OCI-LY7 (cell line): ENCODE data around the gene GPRC5D. TPM values are rescaled to one million over a fixed set of nuclear protein-coding genes. Genes with fewer than 3 reads are reported as not detected.

ENCODE experiments used
- BruUV-seq: library from RNA; stranded (reverse); fragments of 400-500 nt; replicated peaks from 2 replicates; lab custom pipeline; 2021; lab: Mats Ljungman, UMichigan
- CTCF ChIA-PET: fragments of 300-600 bp; sonication (Branson Sonifier 250); formaldehyde crosslinking; loops from one replicate; lab custom pipeline; 2022; ENCODE audit warnings: antibody characterized with exemption; ENCODE audit not compliant: unreplicated experiment; lab: Charles Lee
- POLR2A ChIA-PET: fragments of 300-600 bp; sonication (Branson Sonifier 250); formaldehyde crosslinking; loops from one replicate; lab custom pipeline; 2022; ENCODE audit warnings: antibody characterized with exemption; lab: Charles Lee
- DNase-seq: peaks from one replicate; pipeline ENCODE4 v3.0.0-alpha.2; 2015; ENCODE audit warnings: low spot score
- H2AFZ ChIP-seq: fragments of 200-600 bp; sonication (generic), shearing (Covaris generic); 2 replicates; pipeline ENCODE4 v1.6.1; 2014; ENCODE audit warnings: mild to moderate bottlenecking, antibody characterized with exemption, low read length, moderate library complexity
- H3K27ac ChIP-seq: fragments of 200-600 bp; sonication (generic); 2 replicates; pipeline ENCODE4 v1.5.1; 2014; ENCODE audit warnings: mixed run types, low read depth, mild to moderate bottlenecking, moderate library complexity, low read length, inconsistent platforms; ENCODE audit not compliant: poor library complexity, severe bottlenecking
- H3K36me3 ChIP-seq: fragments of 200-600 bp; sonication (generic); 2 replicates; pipeline ENCODE4 v1.6.1; 2014; ENCODE audit warnings: mild to moderate bottlenecking, antibody characterized with exemption, low read length, moderate library complexity, mixed read lengths; ENCODE audit not compliant: insufficient read depth
- H3K4me1 ChIP-seq: fragments of 200-600 bp; sonication (generic); 2 replicates; pipeline ENCODE4 v1.5.1; 2014; ENCODE audit warnings: mild to moderate bottlenecking, low read length; ENCODE audit not compliant: insufficient read depth, poor library complexity, severe bottlenecking
- H3K4me2 ChIP-seq: fragments of 200-600 bp; sonication (generic); 2 replicates; pipeline ENCODE4 v1.6.1; 2014; ENCODE audit warnings: mild to moderate bottlenecking, low read length
- H3K4me3 ChIP-seq: fragments of 200-600 bp; sonication (generic); 2 replicates; pipeline ENCODE4 v1.5.1; 2014; ENCODE audit warnings: mild to moderate bottlenecking, low read depth, low read length; ENCODE audit not compliant: poor library complexity, severe bottlenecking
- H3K79me2 ChIP-seq: fragments of 200-600 bp; sonication (generic); 2 replicates; pipeline ENCODE4 v1.6.1; 2016; ENCODE audit warnings: low read depth, mild to moderate bottlenecking, low read length, moderate library complexity, mixed read lengths; ENCODE audit not compliant: insufficient read depth
- H3K9me2 ChIP-seq: fragments of 200-600 bp; sonication (generic); 2 replicates; pipeline ENCODE4 v1.6.1; 2016; ENCODE audit warnings: mild to moderate bottlenecking, low read length, mixed read lengths; ENCODE audit not compliant: insufficient read depth
- H3K9me3 ChIP-seq: fragments of 200-600 bp; sonication (generic); 2 replicates; pipeline ENCODE4 v1.6.1; 2014; ENCODE audit warnings: mild to moderate bottlenecking, mixed run types, low read length, mixed read lengths
- H4K20me1 ChIP-seq: fragments of 200-600 bp; sonication (generic); 2 replicates; pipeline ENCODE4 v1.6.1; 2014; ENCODE audit warnings: mild to moderate bottlenecking, antibody characterized with exemption, low read length, moderate library complexity, mixed read lengths; ENCODE audit not compliant: insufficient read depth
- CTCF ChIP-seq: fragments of 200-600 bp; sonication (generic); conservative IDR thresholded peaks from 2 replicates; pipeline ENCODE4 v1.5.1; 2014; ENCODE audit warnings: mild to moderate bottlenecking, antibody characterized with exemption, low read length, moderate library complexity, mixed read lengths
- EZH2phosphoT487 ChIP-seq: fragments of 200-600 bp; sonication (generic); IDR thresholded peaks from 2 replicates; pipeline ENCODE4 v1.6.1; 2018; ENCODE audit warnings: low read depth, borderline replicate concordance, mild to moderate bottlenecking, mixed run types, antibody characterized with exemption, low read length, moderate library complexity, mixed read lengths
- intact Hi-C: fragments of 100-400 bp; cut with micrococcal nuclease; formaldehyde crosslinking; loops from one replicate; pipeline ENCODE4 v1.10.0; 2022; ENCODE audit not compliant: unreplicated experiment
- total RNA-seq, 2 experiments: library from RNA; depleted of rRNA in 1 of 2; stranded (reverse); fragments of >200 nt in 1 of 2; shearing (Covaris generic) in 1 of 2; gene quantifications; 2 replicates each; pipeline ENCODE4 v1.2.3, GENCODE V29; 2014 to 2022

Gene GPRC5D
- total RNA-seq, 2 experiments from 2014 or later: not detected

DNA sequence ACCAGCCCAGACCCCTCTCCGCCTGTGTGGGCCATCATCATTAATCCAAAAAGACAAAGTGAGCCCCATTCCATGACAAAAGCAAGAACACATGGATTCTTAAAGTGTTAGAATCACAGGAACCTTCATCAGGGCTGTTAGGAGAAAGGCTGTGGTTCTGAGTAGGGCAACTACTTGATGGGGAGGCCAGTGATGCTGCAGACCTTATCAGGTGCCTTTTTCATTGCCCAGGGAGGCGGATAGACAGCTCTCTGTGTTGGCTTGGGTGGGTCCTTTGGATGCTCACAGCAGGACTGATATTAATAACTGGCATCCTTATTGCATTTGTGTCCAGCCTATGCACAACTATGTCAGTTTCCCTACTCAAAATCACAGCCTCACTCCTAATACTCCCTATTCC is 45.8 kb upstream of the GPRC5D start:
- Histone ChIP-seq H3K9me3 (no peaks in the 10 kb centered on the region), H4K20me1 (no peaks in the 10 kb centered on the region), H3K36me3 (no peaks in the 10 kb centered on the region), H3K4me1 (peaks cover 9% of the 10 kb centered on the region), H3K4me2 (no peak overlapping the region), H2AFZ (no peak overlapping the region), H3K79me2 (no peaks in the 10 kb centered on the region), H3K9me2 (no peaks in the 10 kb centered on the region), H3K4me3 (no peak overlapping the region), H3K27ac (no peak overlapping the region)
- intact Hi-C loops: no loop called here
- ChIA-PET CTCF (no interaction called here), POLR2A (no interaction called here)
- no TSS peak for BruUV-seq
- no peak for DNase-seq
- TF ChIP-seq CTCF (no peak), EZH2phosphoT487 (no peak)

- no peaks in the 10 kb centered on the region for H3K36me3 ChIP-seq
- H3K4me1 ChIP-seq: peaks cover 9% of the 10 kb centered on the region
- H3K9me3 ChIP-seq: no peaks in the 10 kb centered on the region
- H2AFZ ChIP-seq: no peak overlapping the region
- BruUV-seq: no TSS peak
- H4K20me1 ChIP-seq: no peaks in the 10 kb centered on the region
- no peaks in the 10 kb centered on the region for H3K79me2 ChIP-seq
- ChIA-PET CTCF (no interaction called here), POLR2A (interaction anchor here (0.6 kb wide), 1 partner anchor 40 kb away, joined by 3 read pairs; no protein-coding TSS in a partner anchor)
- TF ChIP-seq EZH2phosphoT487: no peak
- TF ChIP-seq CTCF: no peak
- no peaks in the 10 kb centered on the region for H3K9me2 ChIP-seq
- intact Hi-C loops: no loop called here
- H3K27ac ChIP-seq: no peak overlapping the region
- no peak for DNase-seq
- no peak overlapping the region for H3K4me3 ChIP-seq
- H3K4me2 ChIP-seq: no peak overlapping the region
Observed at GRCh38 chr12:12997156-12997555, 45.2 kb upstream of the GPRC5D start.

- DNase-seq: no peak
- no peaks in the 10 kb centered on the region for H3K9me2 ChIP-seq
- ChIA-PET POLR2A (no interaction called here), CTCF (no interaction called here)
- TF ChIP-seq CTCF (no peak), EZH2phosphoT487 (no peak)
- no peaks in the 10 kb centered on the region for H3K9me3 ChIP-seq
- H3K4me3 ChIP-seq: no peak overlapping the region
- H3K27ac ChIP-seq: no peak overlapping the region
- no peak overlapping the region for H2AFZ ChIP-seq
- no peaks in the 10 kb centered on the region for H3K79me2 ChIP-seq
- no peaks in the 10 kb centered on the region for H4K20me1 ChIP-seq
- no peaks in the 10 kb centered on the region for H3K36me3 ChIP-seq
- H3K4me1 ChIP-seq: peaks cover 9% of the 10 kb centered on the region
- intact Hi-C loops: no loop called here
- no TSS peak for BruUV-seq
- no peak overlapping the region for H3K4me2 ChIP-seq
Observed at GRCh38 chr12:12996209-12996608, 44.2 kb upstream of the GPRC5D start.
